GM19467 (cell line): Measurements from ENCODE around the gene CAMK1D.

Experiments
- ATAC-seq: cut with Tn5 transposase; IDR thresholded peaks from one replicate; pipeline ENCODE4 v1.9.1; 2021; ENCODE audit warnings: mild to moderate bottlenecking, moderate library complexity; ENCODE audit not compliant: unreplicated experiment

The CAMK1D gene

GRCh38 chr10:12510984-12511383 lies 161.6 kb downstream of the CAMK1D start:
- no peak for ATAC-seq

- ATAC-seq = no peak
Measured at GRCh38 chr10:12511651-12512050, 162.3 kb downstream of the CAMK1D start.

- ATAC-seq = no peak
Measured at GRCh38 chr10:12512332-12513002, 163.1 kb downstream of the CAMK1D start.

GRCh38 chr10:12513003-12513365 lies 163.6 kb downstream of the CAMK1D start:
- no peak for ATAC-seq

- ATAC-seq = no peak
Measured at GRCh38 chr10:12513775-12514673, 164.7 kb downstream of the CAMK1D start.

- ATAC-seq = no peak
Measured at GRCh38 chr10:12518024-12518423, 168.7 kb downstream of the CAMK1D start.

GRCh38 chr10:12521423-12521822 lies 172.1 kb downstream of the CAMK1D start:
- no peak for ATAC-seq

- no peak for ATAC-seq
Measured at GRCh38 chr10:12526311-12526710, 177.0 kb downstream of the CAMK1D start.

GRCh38 chr10:12529976-12530375 lies 180.6 kb downstream of the CAMK1D start:
- no peak for ATAC-seq

GRCh38 chr10:12531305-12532220 lies 182.2 kb downstream of the CAMK1D start:
- ATAC-seq = no peak

- ATAC-seq = no peak
Measured at GRCh38 chr10:12533151-12533550, 183.8 kb downstream of the CAMK1D start.

GRCh38 chr10:12533723-12534122 lies 184.4 kb downstream of the CAMK1D start:
- no peak for ATAC-seq

GRCh38 chr10:12534824-12535223 lies 185.5 kb downstream of the CAMK1D start:
- ATAC-seq = no peak

GRCh38 chr10:12535656-12536055 lies 186.3 kb downstream of the CAMK1D start:
- no peak for ATAC-seq

GRCh38 chr10:12538491-12538995 lies 189.2 kb downstream of the CAMK1D start:
- no peak for ATAC-seq

- no peak for ATAC-seq
Measured at GRCh38 chr10:12539350-12540164, 190.2 kb downstream of the CAMK1D start.

GRCh38 chr10:12540341-12540781 lies 191.0 kb downstream of the CAMK1D start:
- ATAC-seq = no peak

- ATAC-seq = no peak
Measured at GRCh38 chr10:12541446-12542067, 192.2 kb downstream of the CAMK1D start.

GRCh38 chr10:12542133-12542670 lies 192.9 kb downstream of the CAMK1D start:
- no peak for ATAC-seq
